Panc1 (cell line): Measurements from ENCODE around the gene ERG.

Source experiments
- CTCF ChIP-seq: fragments of 450-650 bp; IDR thresholded peaks from 2 replicates; pipeline ENCODE4 v1.5.1; 2017; ENCODE audit warnings: mild to moderate bottlenecking
- POLR2AphosphoS5 ChIP-seq: IDR thresholded peaks from 2 replicates; pipeline ENCODE4 v1.6.1; 2012; ENCODE audit warnings: mild to moderate bottlenecking, low read depth, low read length, moderate library complexity
- REST ChIP-seq, 2 experiments: IDR thresholded peaks; 2 replicates each; pipeline ENCODE4 v1.6.1; 2011 to 2012; ENCODE audit warnings: low read depth in 2 of 2, control low read depth in 1 of 2, low read length in 1 of 2, mild to moderate bottlenecking in 1 of 2, moderate library complexity in 1 of 2; ENCODE audit not compliant: insufficient read depth in 1 of 2

GRCh38 chr21:38380481-38381137, 117.7 kb downstream of the ERG start:
- TF ChIP-seq CTCF (no peak; the same call in 1 of the 2 replicates), REST (IDR thresholded peaks at IDR 0.05; ENCODE audit: insufficient read depth in 1 of 2, low read depth in 2 of 2, low read length in 1 of 2) (no peak), POLR2AphosphoS5 (no peak)
